Progenitor cell of endocrine pancreas (in vitro differentiated cells): ENCODE data around the gene PPP3CA. TPM values are rescaled to one million over a fixed set of nuclear protein-coding genes. Genes with fewer than 3 reads are reported as not detected.

Source experiments
- DNase-seq: peaks from one replicate; pipeline ENCODE4 v3.0.0; 2021; ENCODE audit warnings: low spot score; ENCODE audit not compliant: unreplicated experiment
- H3K27ac Mint-ChIP-seq: 2 replicates; pipeline ENCODE4 v1.8.0; 2021; ENCODE audit warnings: mild to moderate bottlenecking, moderate library complexity, mixed read lengths
- H3K27me3 Mint-ChIP-seq: 2 replicates; pipeline ENCODE4 v1.8.0; 2021; ENCODE audit warnings: mixed read lengths
- H3K36me3 Mint-ChIP-seq: 2 replicates; pipeline ENCODE4 v1.8.0; 2022; ENCODE audit warnings: mixed read lengths; ENCODE audit not compliant: insufficient read depth
- H3K4me1 Mint-ChIP-seq: 2 replicates; pipeline ENCODE4 v1.8.0; 2021; ENCODE audit warnings: low read depth, mixed read lengths
- H3K4me3 Mint-ChIP-seq: 2 replicates; pipeline ENCODE4 v1.8.0; 2021; ENCODE audit warnings: low read depth, mild to moderate bottlenecking, moderate library complexity, mixed read lengths
- H3K9me3 Mint-ChIP-seq: 2 replicates; pipeline ENCODE4 v1.8.0; 2021; ENCODE audit warnings: low read depth, mixed read lengths
- total RNA-seq: library from RNA; stranded (reverse); gene quantifications from 2 replicates; pipeline ENCODE4 v1.2.1, GENCODE V29; 2021
- TF ChIP-seq, protein P1 (sequence below): fragments of 200-600 bp; sonication (generic); IDR thresholded peaks from one replicate; pipeline ENCODE4 v1.5.0; 2021; ENCODE audit warnings: antibody characterized with exemption, mild to moderate bottlenecking; ENCODE audit not compliant: unreplicated experiment

Gene PPP3CA
- total RNA-seq, 1 donor from 2014 or later: 22.5 TPM

DNA sequence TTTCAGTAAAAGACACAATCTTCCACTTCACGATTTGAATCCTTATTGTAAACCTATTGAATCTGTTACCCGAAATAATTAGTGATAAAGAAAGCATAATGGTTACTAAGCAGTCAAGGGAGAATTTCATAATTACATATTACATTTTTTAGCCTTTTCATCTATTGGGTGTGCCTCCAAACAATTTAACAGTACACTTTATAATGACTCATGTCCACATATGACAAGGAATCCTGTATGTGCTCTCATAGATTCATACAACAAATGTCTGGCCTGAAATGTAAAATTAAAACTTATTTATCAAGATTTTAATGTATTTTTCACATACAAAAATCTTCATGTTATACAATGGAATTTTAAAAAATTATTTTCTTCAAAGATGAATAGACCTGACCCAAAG is 39.4 kb downstream of the PPP3CA start:
- H3K27ac Mint-ChIP-seq: no peak overlapping the region
- H3K27me3 Mint-ChIP-seq: no peaks in the 10 kb centered on the region
- H3K36me3 Mint-ChIP-seq: no peaks in the 10 kb centered on the region
- no peaks in the 10 kb centered on the region for H3K9me3 Mint-ChIP-seq
- TF ChIP-seq, protein P1, sequence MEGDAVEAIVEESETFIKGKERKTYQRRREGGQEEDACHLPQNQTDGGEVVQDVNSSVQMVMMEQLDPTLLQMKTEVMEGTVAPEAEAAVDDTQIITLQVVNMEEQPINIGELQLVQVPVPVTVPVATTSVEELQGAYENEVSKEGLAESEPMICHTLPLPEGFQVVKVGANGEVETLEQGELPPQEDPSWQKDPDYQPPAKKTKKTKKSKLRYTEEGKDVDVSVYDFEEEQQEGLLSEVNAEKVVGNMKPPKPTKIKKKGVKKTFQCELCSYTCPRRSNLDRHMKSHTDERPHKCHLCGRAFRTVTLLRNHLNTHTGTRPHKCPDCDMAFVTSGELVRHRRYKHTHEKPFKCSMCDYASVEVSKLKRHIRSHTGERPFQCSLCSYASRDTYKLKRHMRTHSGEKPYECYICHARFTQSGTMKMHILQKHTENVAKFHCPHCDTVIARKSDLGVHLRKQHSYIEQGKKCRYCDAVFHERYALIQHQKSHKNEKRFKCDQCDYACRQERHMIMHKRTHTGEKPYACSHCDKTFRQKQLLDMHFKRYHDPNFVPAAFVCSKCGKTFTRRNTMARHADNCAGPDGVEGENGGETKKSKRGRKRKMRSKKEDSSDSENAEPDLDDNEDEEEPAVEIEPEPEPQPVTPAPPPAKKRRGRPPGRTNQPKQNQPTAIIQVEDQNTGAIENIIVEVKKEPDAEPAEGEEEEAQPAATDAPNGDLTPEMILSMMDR: no peak
- H3K4me3 Mint-ChIP-seq: no peak overlapping the region
- no peak for DNase-seq
- peaks cover 26% of the 10 kb centered on the region for H3K4me1 Mint-ChIP-seq

DNA sequence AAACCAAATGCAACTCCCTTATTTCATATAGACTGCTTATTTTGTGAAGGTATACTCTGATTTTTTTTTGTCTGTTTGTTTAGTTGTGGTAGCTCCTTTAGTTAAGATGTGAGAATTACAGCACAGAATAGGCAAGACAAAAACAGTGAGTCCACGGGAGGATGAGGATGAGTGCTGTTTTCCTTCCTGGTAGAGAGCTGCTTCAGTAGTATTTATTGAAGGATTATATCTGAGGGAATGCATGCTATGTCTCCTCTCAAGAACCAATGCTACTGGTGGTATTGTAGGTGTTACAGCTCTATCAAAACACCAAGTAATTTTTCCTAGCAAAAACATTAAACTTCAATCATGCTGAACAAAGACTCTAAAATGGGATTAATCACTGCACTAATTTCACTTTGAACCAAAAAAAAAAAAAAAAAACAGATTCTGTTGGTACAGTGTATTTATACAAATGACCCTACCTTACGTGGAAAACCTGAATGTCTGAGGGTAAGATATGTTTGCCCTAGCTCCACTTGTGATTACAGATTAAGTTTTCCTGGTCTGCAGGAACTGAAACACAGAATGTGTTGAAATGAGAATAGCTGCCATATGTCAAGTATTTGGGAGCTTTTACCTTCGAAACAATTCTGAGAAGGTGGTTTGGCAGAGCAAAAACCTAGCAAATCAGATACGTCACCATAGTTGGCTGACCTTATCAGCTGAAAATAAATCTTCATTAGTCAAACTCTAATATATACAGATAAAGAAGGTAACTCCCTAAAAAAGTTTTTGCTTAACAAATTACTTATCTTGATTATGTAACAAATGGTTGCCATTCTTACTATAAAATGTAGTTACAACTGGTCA is 40.3 kb downstream of the PPP3CA start:
- peak overlapping the region; percentile 16 for H3K27ac Mint-ChIP-seq
- H3K9me3 Mint-ChIP-seq: no peaks in the 10 kb centered on the region
- no peak overlapping the region for H3K4me3 Mint-ChIP-seq
- peaks cover 26% of the 10 kb centered on the region for H3K4me1 Mint-ChIP-seq
- no peaks in the 10 kb centered on the region for H3K27me3 Mint-ChIP-seq
- H3K36me3 Mint-ChIP-seq: no peaks in the 10 kb centered on the region
- TF ChIP-seq, protein P1: no peak
- no peak for DNase-seq

DNA sequence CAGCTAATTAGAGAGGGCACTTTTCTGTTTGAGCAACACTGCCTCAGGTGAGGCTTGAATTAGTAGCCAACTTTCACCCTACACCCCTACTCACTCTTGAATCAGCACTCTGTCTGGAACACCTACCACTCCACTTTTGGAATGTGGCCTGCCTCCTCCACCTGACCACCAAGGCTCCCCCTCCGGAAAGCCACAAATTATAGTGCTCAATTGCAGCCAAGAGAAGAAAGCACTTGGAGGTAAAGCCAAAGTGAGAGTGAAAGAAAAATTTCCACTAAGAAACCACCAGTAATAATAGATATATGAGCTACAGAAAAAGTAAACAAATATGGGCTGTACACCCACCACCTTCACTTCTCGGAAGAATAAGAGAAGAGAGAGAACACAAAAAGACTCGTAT is 41.1 kb downstream of the PPP3CA start:
- DNase-seq: no peak
- H3K36me3 Mint-ChIP-seq: no peaks in the 10 kb centered on the region
- peaks cover 25% of the 10 kb centered on the region for H3K4me1 Mint-ChIP-seq
- H3K9me3 Mint-ChIP-seq: no peaks in the 10 kb centered on the region
- TF ChIP-seq, protein P1: no peak
- peak overlapping the region; percentile 5 for H3K4me3 Mint-ChIP-seq
- H3K27me3 Mint-ChIP-seq: no peaks in the 10 kb centered on the region
- peak overlapping the region; percentile 76 for H3K27ac Mint-ChIP-seq

DNA sequence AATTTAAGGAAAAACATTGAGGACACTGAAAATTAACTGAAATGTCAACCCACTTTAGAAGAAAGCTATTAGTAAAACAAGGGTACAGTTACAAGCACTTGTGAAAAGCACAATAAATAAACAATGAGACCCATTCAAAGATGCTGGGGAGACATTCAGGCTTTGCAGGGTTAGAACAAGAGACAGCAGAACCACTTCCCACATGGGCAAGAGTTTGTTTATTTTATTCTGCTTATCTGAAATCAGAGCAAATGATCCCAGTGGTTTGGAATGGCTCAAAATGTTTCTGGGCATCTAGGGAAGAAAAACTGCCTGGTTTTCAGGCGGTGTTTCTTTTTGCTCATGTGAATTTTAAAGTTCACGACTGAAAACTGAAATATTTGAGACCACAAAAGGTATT is 42.4 kb downstream of the PPP3CA start:
- TF ChIP-seq, protein P1: no peak
- H3K36me3 Mint-ChIP-seq: no peaks in the 10 kb centered on the region
- no peak for DNase-seq
- peak overlapping the region; percentile 44 for H3K27ac Mint-ChIP-seq
- peaks cover 23% of the 10 kb centered on the region for H3K4me1 Mint-ChIP-seq
- H3K27me3 Mint-ChIP-seq: no peaks in the 10 kb centered on the region
- H3K9me3 Mint-ChIP-seq: no peaks in the 10 kb centered on the region
- H3K4me3 Mint-ChIP-seq: no peak overlapping the region

DNA sequence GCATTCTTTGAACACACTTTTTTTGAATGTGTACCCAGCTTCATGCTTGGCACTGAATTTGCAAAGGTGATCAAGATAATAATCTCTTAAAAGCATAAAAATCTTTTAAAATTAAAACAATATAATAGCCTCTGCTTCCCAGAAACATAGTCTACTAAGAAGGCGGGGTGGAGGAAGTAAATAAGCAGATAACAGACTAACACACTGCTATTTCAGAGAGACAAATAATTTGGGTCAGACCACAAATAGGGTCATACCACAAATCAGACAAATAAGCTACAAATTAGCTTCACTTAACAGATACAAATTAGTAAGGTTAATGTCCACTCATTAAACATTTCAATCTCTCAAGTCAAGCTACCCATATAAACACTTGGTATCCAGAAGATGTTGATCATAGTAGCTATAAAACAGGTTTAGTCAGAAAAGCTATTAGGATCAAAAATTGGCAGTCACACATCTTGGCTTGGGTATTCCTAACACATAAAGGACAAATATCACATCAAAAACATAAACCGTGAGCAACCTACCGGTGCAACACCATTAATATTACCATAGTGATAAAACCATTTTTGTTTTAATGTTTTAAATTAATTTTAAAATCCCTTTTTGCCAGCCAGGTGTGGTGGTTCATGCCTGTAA is 47.3 kb downstream of the PPP3CA start:
- no peaks in the 10 kb centered on the region for H3K36me3 Mint-ChIP-seq
- TF ChIP-seq, protein P1: no peak
- H3K4me1 Mint-ChIP-seq: peaks cover 4% of the 10 kb centered on the region
- no peak overlapping the region for H3K27ac Mint-ChIP-seq
- no peak overlapping the region for H3K4me3 Mint-ChIP-seq
- no peaks in the 10 kb centered on the region for H3K9me3 Mint-ChIP-seq
- no peak for DNase-seq
- H3K27me3 Mint-ChIP-seq: no peaks in the 10 kb centered on the region
